ENCODE data around the gene SRXN1. TPM values are rescaled to one million over a fixed set of nuclear protein-coding genes. Genes with fewer than 3 reads are reported as not detected.
A peak's percentile ranks its signal among the peaks of the same experiment; 100 is the strongest.

Gene SRXN1
- total RNA-seq, 1 experiment from 2014 or later = 80.8 TPM

DNA sequence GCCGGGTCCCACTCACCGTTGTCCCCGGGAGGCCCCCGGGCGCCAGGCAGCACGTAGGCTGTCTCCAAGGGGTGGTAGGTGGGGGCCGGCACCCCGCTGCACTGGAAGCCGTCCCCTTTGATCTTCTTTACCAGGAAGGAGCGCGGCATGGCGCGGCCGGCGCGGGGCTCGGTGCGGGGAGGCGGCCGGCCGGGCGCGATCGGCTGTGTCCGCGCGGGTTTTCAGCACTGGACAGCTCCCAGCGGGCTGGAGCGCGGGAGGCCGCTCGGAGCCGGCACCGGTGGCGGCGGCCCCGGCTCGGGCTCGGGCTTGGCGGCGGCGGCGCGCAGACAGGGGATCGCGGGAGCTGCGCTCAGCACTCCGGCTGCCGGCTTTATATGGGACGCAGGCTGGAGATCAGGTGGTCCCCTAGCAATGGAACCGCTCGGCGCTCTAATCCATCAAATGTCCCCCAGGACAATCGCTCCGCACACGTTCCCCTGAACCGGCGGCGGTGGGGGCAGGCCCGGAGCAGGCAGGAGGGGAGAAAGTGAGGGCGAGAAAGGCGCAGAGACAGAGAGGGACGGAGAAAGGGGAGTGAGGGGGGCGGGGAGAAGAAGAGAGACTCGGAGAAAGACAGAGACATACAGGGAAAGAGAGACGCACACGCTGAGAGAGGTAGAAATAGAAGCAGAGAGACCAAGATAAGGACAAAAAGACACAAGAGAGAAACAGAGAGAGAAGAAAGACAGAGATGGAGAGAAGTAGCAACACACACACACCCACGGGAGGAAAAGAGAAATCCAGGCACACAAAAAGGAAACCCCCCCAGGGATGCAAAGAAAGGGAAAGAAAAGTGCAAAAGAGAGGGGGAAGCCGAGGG, 22.7 kb upstream of the SRXN1 start, which contains the start of gene SCRT2:
Gene SCRT2 (minus strand): TSS at position 350 of the 862 bp plus-strand sequence. CDS start 201 bp downstream, at position 149.
- intact Hi-C loops (cut with micrococcal nuclease) = no loop called here
- BruUV-seq (replicated peaks) = no TSS peak
- Histone ChIP-seq H3K27ac (ENCODE audit: low read depth, low read length) (no peak within 1 kb of the TSS), H3K9ac (ENCODE audit: low read length) (no peak within 1 kb of the TSS), H4K20me1 (ENCODE audit: insufficient read depth) (no peaks in the 10 kb centered on the region), H3K79me2 (ENCODE audit: insufficient read depth, low read length) (no peaks in the 10 kb centered on the region), H3K4me3 (replicated peaks in 1 of 2; ENCODE audit: low read depth in 1 of 2, low read length in 2 of 2) (no peak within 1 kb of the TSS), H3K36me3 (ENCODE audit: control insufficient read depth in 1 of 2, insufficient read depth in 2 of 2, low read length in 2 of 2) (no peaks in the 10 kb centered on the region), H3K9me2 (ENCODE audit: insufficient read depth) (no peaks in the 10 kb centered on the region), H3K9me3 (ENCODE audit: control insufficient read depth in 1 of 2, insufficient read depth in 1 of 2, low read depth in 1 of 2, low read length in 2 of 2) (no peaks in the 10 kb centered on the region), H3K4me2 (ENCODE audit: low read length) (peak within 1 kb of the TSS; percentile 46), H2AFZ (ENCODE audit: low read depth, low read length, poor library complexity, severe bottlenecking) (no peak within 1 kb of the TSS), H3K4me1 (ENCODE audit: control insufficient read depth in 1 of 2, insufficient read depth in 2 of 2, low read length in 2 of 2) (peaks cover 9 to 10% of the 10 kb centered on the region in 2 experiments; a peak in 3 of 4 replicates), H3K27me3 (ENCODE audit: insufficient read depth, low read length) (peaks cover 48% of the 10 kb centered on the region)
- ATAC-seq (peak; percentile 82), DNase-seq (ENCODE audit: low read depth, low spot score) (no peak)
- POLR2A ChIA-PET = no interaction called here
- CTCF ChIA-PET = interaction anchor here (0.9 kb wide), 1 partner anchor 30 kb away, joined by 3 read pairs; no protein-coding TSS in a partner anchor
- no peak for TF ChIP-seq ELF1 (IDR thresholded peaks at IDR 0.05; ENCODE audit: borderline replicate concordance, low read depth)
- TF ChIP-seq EGR1 (IDR thresholded peaks at IDR 0.05; ENCODE audit: low read depth) = no peak
- peak; percentile 56 for TF ChIP-seq TCF7L2 (IDR thresholded peaks at IDR 0.05; ENCODE audit: borderline replicate concordance, extremely low read depth, insufficient read depth, insufficient read length)
- TF ChIP-seq, protein P1, sequence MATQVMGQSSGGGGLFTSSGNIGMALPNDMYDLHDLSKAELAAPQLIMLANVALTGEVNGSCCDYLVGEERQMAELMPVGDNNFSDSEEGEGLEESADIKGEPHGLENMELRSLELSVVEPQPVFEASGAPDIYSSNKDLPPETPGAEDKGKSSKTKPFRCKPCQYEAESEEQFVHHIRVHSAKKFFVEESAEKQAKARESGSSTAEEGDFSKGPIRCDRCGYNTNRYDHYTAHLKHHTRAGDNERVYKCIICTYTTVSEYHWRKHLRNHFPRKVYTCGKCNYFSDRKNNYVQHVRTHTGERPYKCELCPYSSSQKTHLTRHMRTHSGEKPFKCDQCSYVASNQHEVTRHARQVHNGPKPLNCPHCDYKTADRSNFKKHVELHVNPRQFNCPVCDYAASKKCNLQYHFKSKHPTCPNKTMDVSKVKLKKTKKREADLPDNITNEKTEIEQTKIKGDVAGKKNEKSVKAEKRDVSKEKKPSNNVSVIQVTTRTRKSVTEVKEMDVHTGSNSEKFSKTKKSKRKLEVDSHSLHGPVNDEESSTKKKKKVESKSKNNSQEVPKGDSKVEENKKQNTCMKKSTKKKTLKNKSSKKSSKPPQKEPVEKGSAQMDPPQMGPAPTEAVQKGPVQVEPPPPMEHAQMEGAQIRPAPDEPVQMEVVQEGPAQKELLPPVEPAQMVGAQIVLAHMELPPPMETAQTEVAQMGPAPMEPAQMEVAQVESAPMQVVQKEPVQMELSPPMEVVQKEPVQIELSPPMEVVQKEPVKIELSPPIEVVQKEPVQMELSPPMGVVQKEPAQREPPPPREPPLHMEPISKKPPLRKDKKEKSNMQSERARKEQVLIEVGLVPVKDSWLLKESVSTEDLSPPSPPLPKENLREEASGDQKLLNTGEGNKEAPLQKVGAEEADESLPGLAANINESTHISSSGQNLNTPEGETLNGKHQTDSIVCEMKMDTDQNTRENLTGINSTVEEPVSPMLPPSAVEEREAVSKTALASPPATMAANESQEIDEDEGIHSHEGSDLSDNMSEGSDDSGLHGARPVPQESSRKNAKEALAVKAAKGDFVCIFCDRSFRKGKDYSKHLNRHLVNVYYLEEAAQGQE (IDR thresholded peaks at IDR 0.05; ENCODE audit: low read depth) = peak; percentile 68
- RAD21 ChIA-PET (ENCODE audit: low non-redundant PET in 1 of 2, low total read pairs in 2 of 2, uncharacterized antibody in 2 of 2, unreplicated experiment in 2 of 2) = no interaction called here
